HepG2 (cell line): Measurements from ENCODE around the gene ZSCAN21. TPM values are rescaled to one million over a fixed set of nuclear protein-coding genes. Genes with fewer than 3 reads are reported as not detected.

ENCODE experiments used
- CEBPB ChIP-seq: IDR thresholded peaks from 2 replicates; pipeline ENCODE4 v1.6.1; 2011; ENCODE audit warnings: low read depth, low read length, improper control_type of control experiment, borderline replicate concordance
- EEA1 ChIP-seq: sonication (generic); formaldehyde crosslinking; IDR thresholded peaks from 2 replicates; pipeline ENCODE4 v1.5.1; 2020; ENCODE audit warnings: mild to moderate bottlenecking, missing genetic modification reagents, borderline replicate concordance
- ETV6 ChIP-seq: sonication (generic); formaldehyde crosslinking; conservative IDR thresholded peaks from 2 replicates; pipeline ENCODE4 v1.4.0; 2020; ENCODE audit warnings: missing genetic modification reagents
- GTF2F1 ChIP-seq: fragments of 150-350 bp; IDR thresholded peaks from 2 replicates; pipeline ENCODE4 v1.6.1; 2014; ENCODE audit warnings: low read length
- HINFP ChIP-seq: sonication (generic); formaldehyde crosslinking; IDR thresholded peaks from 2 replicates; pipeline ENCODE4 v1.4.0; 2020; ENCODE audit warnings: low read depth, mild to moderate bottlenecking, missing genetic modification reagents
- MAZ ChIP-seq, 2 experiments: sonication (generic) in 1 of 2; formaldehyde crosslinking in 1 of 2; IDR thresholded peaks; 2 replicates each; pipeline versions ENCODE4 v1.5.0 to v1.6.1; 2012 to 2020; ENCODE audit warnings: low read depth in 2 of 2, mild to moderate bottlenecking in 2 of 2, borderline replicate concordance in 1 of 2, improper control_type of control experiment in 1 of 2, low read length in 1 of 2, missing genetic modification reagents in 1 of 2, moderate library complexity in 1 of 2
- MYPOP ChIP-seq: sonication (generic); formaldehyde crosslinking; IDR thresholded peaks from 2 replicates; pipeline ENCODE4 v1.8.1; 2023; ENCODE audit warnings: mild to moderate bottlenecking, moderate library complexity, missing genetic modification reagents
- NR0B2 ChIP-seq: sonication (generic); formaldehyde crosslinking; IDR thresholded peaks from 2 replicates; pipeline ENCODE4 v1.4.0; 2020; ENCODE audit warnings: mild to moderate bottlenecking, missing genetic modification reagents
- PHF8 ChIP-seq: sonication (generic); formaldehyde crosslinking; IDR thresholded peaks from 2 replicates; pipeline ENCODE4 v1.5.0; 2020; ENCODE audit warnings: missing genetic modification reagents
- REL ChIP-seq: sonication (generic); formaldehyde crosslinking; conservative IDR thresholded peaks from 2 replicates; pipeline ENCODE4 v1.8.0; 2022; ENCODE audit warnings: mild to moderate bottlenecking, missing genetic modification reagents, moderate library complexity
- RELA ChIP-seq: sonication (generic); formaldehyde crosslinking; IDR thresholded peaks from 2 replicates; pipeline ENCODE4 v1.4.0; 2020; ENCODE audit warnings: missing genetic modification reagents
- SIN3B ChIP-seq: fragments of 150-350 bp; IDR thresholded peaks from 2 replicates; pipeline ENCODE4 v1.6.1; 2014; ENCODE audit warnings: low read length
- TGIF2 ChIP-seq: IDR thresholded peaks from 2 replicates; pipeline ENCODE4 v1.6.1; 2016; ENCODE audit warnings: control low read depth, missing compliant biosample characterization
- ZC3H13 ChIP-seq: sonication (generic); formaldehyde crosslinking; IDR thresholded peaks from 2 replicates; pipeline ENCODE4 v1.8.1; 2023; ENCODE audit warnings: mild to moderate bottlenecking, missing genetic modification reagents, moderate library complexity
- ZNF225 ChIP-seq: sonication (generic); formaldehyde crosslinking; IDR thresholded peaks from 2 replicates; pipeline ENCODE4 v1.4.0; 2020; ENCODE audit warnings: mild to moderate bottlenecking, missing genetic modification reagents
- ZNF251 ChIP-seq: sonication (generic); formaldehyde crosslinking; IDR thresholded peaks from 2 replicates; pipeline ENCODE4 v1.9.0; 2021; ENCODE audit warnings: mild to moderate bottlenecking, missing genetic modification reagents
- ZNF33B ChIP-seq: sonication (generic); formaldehyde crosslinking; IDR thresholded peaks from 2 replicates; pipeline ENCODE4 v1.5.1; 2020; ENCODE audit warnings: mild to moderate bottlenecking, missing genetic modification reagents
- ZNF512B ChIP-seq: sonication (generic); formaldehyde crosslinking; IDR thresholded peaks from 2 replicates; pipeline ENCODE4 v1.5.1; 2020; ENCODE audit warnings: missing genetic modification reagents, mild to moderate bottlenecking, borderline replicate concordance
- ZNF629 ChIP-seq: sonication (generic); formaldehyde crosslinking; conservative IDR thresholded peaks from 2 replicates; pipeline ENCODE4 v1.5.0; 2020; ENCODE audit warnings: missing genetic modification reagents
- ZNF709 ChIP-seq: sonication (generic); formaldehyde crosslinking; IDR thresholded peaks from 2 replicates; pipeline ENCODE4 v1.5.0; 2020; ENCODE audit warnings: mild to moderate bottlenecking, missing genetic modification reagents
- ZNF777 ChIP-seq: sonication (generic); formaldehyde crosslinking; IDR thresholded peaks from 2 replicates; pipeline ENCODE4 v1.4.0; 2020; ENCODE audit warnings: missing genetic modification reagents
- ZNF816 ChIP-seq: sonication (generic); formaldehyde crosslinking; IDR thresholded peaks from 2 replicates; pipeline ENCODE4 v1.8.0; 2022; ENCODE audit warnings: missing genetic modification reagents, mild to moderate bottlenecking, borderline replicate concordance
- ZNF891 ChIP-seq: sonication (generic); formaldehyde crosslinking; IDR thresholded peaks from 2 replicates; pipeline ENCODE4 v1.5.0; 2020; ENCODE audit warnings: mild to moderate bottlenecking, missing genetic modification reagents
- polyA plus RNA-seq, 8 experiments: library from polyadenylated mRNA; depleted of rRNA in 3 of 8; stranded (reverse) in 7 of 8; unstranded in 1 of 8; fragments of >200 nt; fragmentation: Illumina TruSeq in 4 of 8; extraction: Trizol in 4 of 8; gene quantifications; 2 replicates each; pipeline versions ENCODE4 v1.2.1 to v1.2.3, GENCODE V29; 2011 to 2016; ENCODE audit warnings: low read depth in 4 of 8, missing spikeins in 1 of 8, mixed read lengths in 1 of 8; ENCODE audit not compliant: insufficient read depth in 1 of 8
- total RNA-seq, 5 experiments: library from RNA; depleted of rRNA; stranded (reverse); fragments of >200 nt; fragmentation: Illumina TruSeq; extraction: Trizol; gene quantifications; 2 replicates each; pipeline ENCODE4 v1.2.3, GENCODE V29; 2016; ENCODE audit warnings: low read depth in 1 of 5

ZSCAN21 gene
- total and polyA plus RNA-seq, 2 of the 13 experiments (the other 11 are each of a cell fraction or from before 2014, with no cell fraction given): 7.0 to 10.0 TPM

- TF ChIP-seq ZNF225 (CRISPR knock-in tag) (no peak), PHF8 (CRISPR knock-in tag) (peak; percentile 55), MYPOP (peak; percentile 9; the same call in 1 of the 2 replicates), ZC3H13 (CRISPR knock-in tag) (peak; percentile 85; the same call in 1 of the 2 replicates), ZNF251 (CRISPR knock-in tag) (no peak), ZNF891 (CRISPR knock-in tag) (no peak; the same call in 1 of the 2 replicates), CEBPB (peak; percentile 4; the same call in 1 of the 2 replicates), EEA1 (no peak), ZNF709 (CRISPR knock-in tag) (no peak), SIN3B (peak; percentile 92), NR0B2 (peak; percentile 76; the same call in 1 of the 2 replicates), HINFP (CRISPR knock-in tag) (0 out of 2 replicates have a peak, but pooled peaks have one; percentile 60), ZNF816 (CRISPR knock-in tag) (peak; percentile 54; the same call in 1 of the 2 replicates), ZNF629 (CRISPR knock-in tag) (peak; percentile 16), TGIF2 (CRISPR knock-in tag) (no peak; the same call in 1 of the 2 replicates), REL (CRISPR knock-in tag) (peak; percentile 72), ZNF512B (peak; percentile 34; the same call in 1 of the 2 replicates), ETV6 (CRISPR knock-in tag) (peak; percentile 78; the same call in 1 of the 2 replicates), GTF2F1 (0 out of 2 replicates have a peak, but pooled peaks have one; percentile 22), ZNF33B (CRISPR knock-in tag) (peak; percentile 48; the same call in 1 of the 2 replicates), ZNF777 (CRISPR knock-in tag) (peak; percentile 20), MAZ (IDR thresholded peaks at IDR 0.05; ENCODE audit: borderline replicate concordance, low read depth, low read length) (peak; percentile 89; the same call in 1 of the 2 replicates), MAZ (CRISPR knock-in tag; IDR thresholded peaks at IDR 0.05; ENCODE audit: low read depth) (peak; percentile 80; the same call in 1 of the 2 replicates), RELA (CRISPR knock-in tag) (no peak; the same call in 1 of the 2 replicates)
These were observed 51.7 kb downstream of the ZSCAN21 start, which contains the start of the genes AP4M1 and MCM7 (continued) for GRCh38 chr7:100101016-100101862.
